ENCODE results near the gene KAZN.

- TF ChIP-seq, protein P1, sequence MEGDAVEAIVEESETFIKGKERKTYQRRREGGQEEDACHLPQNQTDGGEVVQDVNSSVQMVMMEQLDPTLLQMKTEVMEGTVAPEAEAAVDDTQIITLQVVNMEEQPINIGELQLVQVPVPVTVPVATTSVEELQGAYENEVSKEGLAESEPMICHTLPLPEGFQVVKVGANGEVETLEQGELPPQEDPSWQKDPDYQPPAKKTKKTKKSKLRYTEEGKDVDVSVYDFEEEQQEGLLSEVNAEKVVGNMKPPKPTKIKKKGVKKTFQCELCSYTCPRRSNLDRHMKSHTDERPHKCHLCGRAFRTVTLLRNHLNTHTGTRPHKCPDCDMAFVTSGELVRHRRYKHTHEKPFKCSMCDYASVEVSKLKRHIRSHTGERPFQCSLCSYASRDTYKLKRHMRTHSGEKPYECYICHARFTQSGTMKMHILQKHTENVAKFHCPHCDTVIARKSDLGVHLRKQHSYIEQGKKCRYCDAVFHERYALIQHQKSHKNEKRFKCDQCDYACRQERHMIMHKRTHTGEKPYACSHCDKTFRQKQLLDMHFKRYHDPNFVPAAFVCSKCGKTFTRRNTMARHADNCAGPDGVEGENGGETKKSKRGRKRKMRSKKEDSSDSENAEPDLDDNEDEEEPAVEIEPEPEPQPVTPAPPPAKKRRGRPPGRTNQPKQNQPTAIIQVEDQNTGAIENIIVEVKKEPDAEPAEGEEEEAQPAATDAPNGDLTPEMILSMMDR (IDR thresholded peaks at IDR 0.05) = no peak
- TF ChIP-seq POLR2A (IDR thresholded peaks at IDR 0.05) (no peak), POLR2AphosphoS5 (IDR thresholded peaks at IDR 0.05) (no peak)
Measured at GRCh38 chr1:14948112-14948652, 349.7 kb downstream of the KAZN start.
